ENCODE data around the gene BLACAT1. TPM values are rescaled to one million over a fixed set of nuclear protein-coding genes. Genes with fewer than 3 reads are reported as not detected.

Gene BLACAT1
- total and polyA plus RNA-seq, 9 of the 15 experiments (the other 6 are each of a cell fraction or from before 2014, with no cell fraction given), result 0.10 to 5.9 (median 0.73) TPM

- BruUV-seq (replicated peaks), result no TSS peak
- ATAC-seq, result no peak
- Histone ChIP-seq H3K9me3 (replicated peaks; ENCODE audit: control insufficient read depth, insufficient read depth, low read depth, low read length) (no peaks in the 10 kb centered on the region), H3K4me2 (ENCODE audit: insufficient read depth, low read length) (no peak overlapping the region), H3K4me3 (no peak overlapping the region), H3K27ac (ENCODE audit: extremely low read depth, low read depth, low read length) (no peak overlapping the region), H4K20me1 (replicated peaks; ENCODE audit: control insufficient read depth, insufficient read depth, low read length) (peaks cover 5% of the 10 kb centered on the region; the same call in 1 of the 2 replicates), H3K9me1 (ENCODE audit: control insufficient read depth, insufficient read depth, low read length) (no peaks in the 10 kb centered on the region), H3K9ac (ENCODE audit: insufficient read depth in 1 of 2, low read depth in 2 of 2, low read length in 2 of 2) (no peak overlapping the region), H3K79me2 (ENCODE audit: control insufficient read depth, insufficient read depth, low read length) (no peaks in the 10 kb centered on the region), H3K4me1 (replicated peaks in 1 of 2; ENCODE audit: control insufficient read depth in 2 of 2, insufficient read depth in 2 of 2, low read length in 2 of 2) (peaks cover 4 to 11% of the 10 kb centered on the region in 2 experiments; a peak in 3 of 5 replicates), H3K27me3 (ENCODE audit: control insufficient read depth in 2 of 2, insufficient read depth in 2 of 2, low read length in 2 of 2) (peaks cover 16 to 58% of the 10 kb centered on the region in 2 experiments; a peak in 4 of 5 replicates), H2AFZ (ENCODE audit: low read depth, low read length) (no peak overlapping the region), H3K36me3 (ENCODE audit: control insufficient read depth, insufficient read depth, low read length) (no peaks in the 10 kb centered on the region)
- intact Hi-C loops (cut with micrococcal nuclease) (no loop called here), in situ Hi-C loops (cut with MboI) (no loop called here)
- ChIA-PET POLR2A (interaction anchor here (1.3 kb wide), 2 partner anchors 25 to 51 kb away, joined by 3 to 5 read pairs; no protein-coding TSS in a partner anchor), CTCF (ENCODE audit: low intra/inter-chr PET ratio) (no interaction called here)
- no peak for DNase-seq (ENCODE audit: extremely low read depth in 1 of 4, low spot score in 3 of 4)
- no peak for FAIRE-seq
- WGBS (ENCODE audit: insufficient coverage, low coverage, missing lambda C conversion rate), result 0% methylated on average over 4 of the region's 4 CpGs
- TF ChIP-seq NR2F6 (CRISPR knock-in tag; IDR thresholded peaks at IDR 0.05) (no peak), NFE2L1 (tag; IDR thresholded peaks at IDR 0.05; ENCODE audit: borderline replicate concordance, low read depth) (no peak), THRAP3 (IDR thresholded peaks at IDR 0.05; ENCODE audit: borderline replicate concordance) (no peak), STAT5B (CRISPR knock-in tag; IDR thresholded peaks at IDR 0.05) (no peak), CBX5 (IDR thresholded peaks at IDR 0.05; ENCODE audit: borderline replicate concordance, low read depth) (no peak), ZNF512 (tag; IDR thresholded peaks at IDR 0.05) (no peak), JUNB (CRISPR knock-in tag; conservative IDR thresholded peaks at IDR 0.05) (no peak), ATF7 (IDR thresholded peaks at IDR 0.05) (no peak), ETS1 (conservative IDR thresholded peaks at IDR 0.05; ENCODE audit: control insufficient read depth, low read depth, low read length) (no peak), ZBTB17 (CRISPR knock-in tag; IDR thresholded peaks at IDR 0.05) (no peak), U2AF1 (optimal IDR thresholded peaks at IDR 0.05; ENCODE audit: low read depth, low read length) (no peak), PTRF (tag; IDR thresholded peaks at IDR 0.05) (no peak), ZNF695 (CRISPR knock-in tag; IDR thresholded peaks at IDR 0.05) (no peak), BCLAF1 (IDR thresholded peaks at IDR 0.05; ENCODE audit: borderline replicate concordance in 1 of 2, control insufficient read depth in 1 of 2, low read depth in 2 of 2, low read length in 1 of 2) (no peak), ZNF217 (CRISPR knock-in tag; IDR thresholded peaks at IDR 0.05) (no peak), SP1 (CRISPR knock-in tag; IDR thresholded peaks at IDR 0.05) (no peak), PML (IDR thresholded peaks at IDR 0.05; ENCODE audit: low read length) (no peak), NCOR1 (IDR thresholded peaks at IDR 0.05) (no peak)
Observed at GRCh38 chr1:205491794-205492193, 35.9 kb upstream of the BLACAT1 start.
